ENCODE results near the gene FCER2. TPM values are rescaled to one million over a fixed set of nuclear protein-coding genes. Genes with fewer than 3 reads are reported as not detected.
A peak's percentile ranks its signal among the peaks of the same experiment; 100 is the strongest.

The FCER2 gene
- total and polyA plus RNA-seq, 10 donors: 26.4 to 121 (median 47.9) TPM

- Histone ChIP-seq H3K9me3 (peaks cover 0 to 4% (median 0%) of the 10 kb centered on the region in 8 donors), H3K27me3 (replicated peaks in 1 of 7) (peaks cover 0 to 24% (median 0%) of the 10 kb centered on the region in 7 donors), H3K4me3 (no peak overlapping the region), H3K4me1 (peaks cover 0 to 34% (median 7%) of the 10 kb centered on the region in 6 donors), H3K36me3 (no peaks in the 10 kb centered on the region), H3K27ac (no peak overlapping the region)
- 49 to 77% (median 70%) methylated on average over 5 of the region's 5 CpGs for WGBS, 5 donors
- DNase-seq: peak; percentile 37
- TF ChIP-seq POLR2AphosphoS5 (IDR thresholded peaks at IDR 0.05) (no peak), POLR2A (IDR thresholded peaks at IDR 0.05) (no peak), CTCF (IDR thresholded peaks at IDR 0.05 in 8 of 11, conservative IDR thresholded peaks at IDR 0.05 in 3 of 11) (no peak)
- intact Hi-C loops (cut with DNase I; ENCODE audit: low total_unique reads): no loop called here
Observed at GRCh38 chr19:7744199-7744786, 42.4 kb upstream of the FCER2 start.

GRCh38 chr19:7743425-7743841, 41.5 kb upstream of the FCER2 start:
- Histone ChIP-seq H3K9me3 (peaks cover 0 to 4% (median 0%) of the 10 kb centered on the region in 8 donors), H3K36me3 (no peaks in the 10 kb centered on the region), H3K27me3 (replicated peaks in 1 of 7) (peaks cover 0 to 24% (median 0%) of the 10 kb centered on the region in 7 donors), H3K4me1 (peaks cover 0 to 34% (median 7%) of the 10 kb centered on the region in 6 donors), H3K27ac (no peak overlapping the region), H3K4me3 (no peak overlapping the region)
- peak; percentile 51 for DNase-seq
- WGBS, 5 donors: 55 to 70% (median 66%) methylated on average over 2 of the region's 2 CpGs
- intact Hi-C loops (cut with DNase I; ENCODE audit: low total_unique reads): no loop called here
- TF ChIP-seq POLR2AphosphoS5 (IDR thresholded peaks at IDR 0.05): no peak
- TF ChIP-seq CTCF (IDR thresholded peaks at IDR 0.05 in 8 of 11, conservative IDR thresholded peaks at IDR 0.05 in 3 of 11): no peak
- TF ChIP-seq POLR2A (IDR thresholded peaks at IDR 0.05): no peak

GRCh38 chr19:7742991-7743390, 41.1 kb upstream of the FCER2 start:
- peaks cover 0 to 34% (median 7%) of the 10 kb centered on the region in 6 donors for H3K4me1 ChIP-seq
- TF ChIP-seq POLR2AphosphoS5 (IDR thresholded peaks at IDR 0.05) (no peak), POLR2A (IDR thresholded peaks at IDR 0.05) (no peak), CTCF (IDR thresholded peaks at IDR 0.05 in 8 of 11, conservative IDR thresholded peaks at IDR 0.05 in 3 of 11) (no peak)
- H3K27me3 ChIP-seq (replicated peaks in 1 of 7): peaks cover 0 to 22% (median 0%) of the 10 kb centered on the region in 7 donors
- 74 to 82% (median 76%) methylated on average over 11 of the region's 11 CpGs for WGBS, 5 donors
- no peaks in the 10 kb centered on the region for H3K36me3 ChIP-seq
- no peak overlapping the region for H3K27ac ChIP-seq
- peaks cover 0 to under 1% (median 0%) of the 10 kb centered on the region in 8 donors for H3K9me3 ChIP-seq
- intact Hi-C loops (cut with DNase I; ENCODE audit: low total_unique reads): no loop called here
- peak; percentile 13 for DNase-seq
- H3K4me3 ChIP-seq: no peak overlapping the region

GRCh38 chr19:7742575-7742974, 40.6 kb upstream of the FCER2 start:
- TF ChIP-seq POLR2A (IDR thresholded peaks at IDR 0.05) (no peak), CTCF (IDR thresholded peaks at IDR 0.05 in 8 of 11, conservative IDR thresholded peaks at IDR 0.05 in 3 of 11) (no peak), POLR2AphosphoS5 (IDR thresholded peaks at IDR 0.05) (no peak)
- WGBS, 5 donors: 51 to 82% (median 69%) methylated on average over 2 of the region's 2 CpGs
- DNase-seq: peak; percentile 11
- peaks cover 0 to 17% (median 0%) of the 10 kb centered on the region in 7 donors for H3K27me3 ChIP-seq (replicated peaks in 1 of 7)
- no peak overlapping the region for H3K4me3 ChIP-seq
- H3K9me3 ChIP-seq: no peaks in the 10 kb centered on the region
- no peak overlapping the region for H3K27ac ChIP-seq
- H3K36me3 ChIP-seq: no peaks in the 10 kb centered on the region
- H3K4me1 ChIP-seq: peaks cover 0 to 32% (median 7%) of the 10 kb centered on the region in 6 donors
- intact Hi-C loops (cut with DNase I; ENCODE audit: low total_unique reads): no loop called here
